IPS-18c (cell line): ENCODE measurements around the gene MRPS31.
"Not testable (repeated sequence)": the region's sequence is repeated elsewhere in the genome, so short reads cannot be mapped to it uniquely, and the experiment has no call there.

ENCODE experiments used
- H3K4me3 ChIP-seq: 2 replicates; pipeline ENCODE4 v1.7.0; 2013; ENCODE audit warnings: low read depth, mild to moderate bottlenecking, low read length, moderate library complexity; ENCODE audit not compliant: insufficient read depth
- H3K9me3 ChIP-seq: one replicate; pipeline ENCODE4 v1.6.1; 2013; ENCODE audit warnings: mild to moderate bottlenecking, low read length, moderate library complexity; ENCODE audit not compliant: control insufficient read depth, insufficient read depth

Gene MRPS31

GRCh38 chr13:40794414-40795368 lies 23.7 kb upstream of the MRPS31 start:
- Histone ChIP-seq H3K4me3 (no peak overlapping the region), H3K9me3 (no peaks in the 10 kb centered on the region)

GRCh38 chr13:40793339-40793738 lies 22.3 kb upstream of the MRPS31 start:
- no peak overlapping the region for H3K4me3 ChIP-seq
- peaks cover 2% of the 10 kb centered on the region for H3K9me3 ChIP-seq

- no peak overlapping the region for H3K4me3 ChIP-seq
- peaks cover 2% of the 10 kb centered on the region for H3K9me3 ChIP-seq
Measured at GRCh38 chr13:40792284-40793051, 21.5 kb upstream of the MRPS31 start.

- Histone ChIP-seq H3K4me3 (peak overlapping the region; percentile 79), H3K9me3 (peaks cover 2% of the 10 kb centered on the region)
Measured at GRCh38 chr13:40790154-40790616, 19.2 kb upstream of the MRPS31 start.

- peaks cover 2% of the 10 kb centered on the region for H3K9me3 ChIP-seq
- H3K4me3 ChIP-seq, result peak within 1 kb of the TSS; percentile 79
Measured at GRCh38 chr13:40789275-40790153, 18.5 kb upstream of the MRPS31 start, which contains the start of gene SLC25A15. SLC25A15 (plus strand) TSS chr13:40789611; CDS start chr13:40793227, 3,616 bp downstream.

- H3K9me3 ChIP-seq, result not testable (repeated sequence)
- H3K4me3 ChIP-seq, result peak overlapping the region; percentile 79
Measured at GRCh38 chr13:40788540-40789274, 17.7 kb upstream of the MRPS31 start.

GRCh38 chr13:40787062-40787461 lies 16.1 kb upstream of the MRPS31 start:
- Histone ChIP-seq H3K9me3 (peaks cover 2% of the 10 kb centered on the region), H3K4me3 (no peak overlapping the region)

GRCh38 chr13:40786568-40786996 lies 15.6 kb upstream of the MRPS31 start:
- H3K9me3 ChIP-seq, result peaks cover 2% of the 10 kb centered on the region
- no peak overlapping the region for H3K4me3 ChIP-seq

GRCh38 chr13:40784540-40784939 lies 13.6 kb upstream of the MRPS31 start:
- peaks cover 2% of the 10 kb centered on the region for H3K9me3 ChIP-seq
- H3K4me3 ChIP-seq, result no peak overlapping the region

- H3K9me3 ChIP-seq, H3K4me3 ChIP-seq: not testable (repeated sequence)
Measured at GRCh38 chr13:40782971-40783370, 12.0 kb upstream of the MRPS31 start.

- H3K4me3 ChIP-seq, result no peak overlapping the region
- no peaks in the 10 kb centered on the region for H3K9me3 ChIP-seq
Measured at GRCh38 chr13:40781717-40782116, 10.7 kb upstream of the MRPS31 start.

- H3K4me3 ChIP-seq, result no peak overlapping the region
- H3K9me3 ChIP-seq, result no peaks in the 10 kb centered on the region
Measured at GRCh38 chr13:40780822-40781401, 9.9 kb upstream of the MRPS31 start.

GRCh38 chr13:40779796-40780285 lies 8.9 kb upstream of the MRPS31 start:
- H3K9me3 ChIP-seq, result no peaks in the 10 kb centered on the region
- no peak overlapping the region for H3K4me3 ChIP-seq

- H3K4me3 ChIP-seq, result no peak overlapping the region
- H3K9me3 ChIP-seq, result no peaks in the 10 kb centered on the region
Measured at GRCh38 chr13:40779049-40779448, 8.1 kb upstream of the MRPS31 start.

- H3K9me3 ChIP-seq, result no peaks in the 10 kb centered on the region
- no peak overlapping the region for H3K4me3 ChIP-seq
Measured at GRCh38 chr13:40777809-40778175, 6.8 kb upstream of the MRPS31 start.
